ENCODE data around the gene MOB3C. TPM values are rescaled to one million over a fixed set of nuclear protein-coding genes. Genes with fewer than 3 reads are reported as not detected.

The MOB3C gene
- total RNA-seq, 2 experiments from 2014 or later: 2.7 to 3.8 TPM

DNA sequence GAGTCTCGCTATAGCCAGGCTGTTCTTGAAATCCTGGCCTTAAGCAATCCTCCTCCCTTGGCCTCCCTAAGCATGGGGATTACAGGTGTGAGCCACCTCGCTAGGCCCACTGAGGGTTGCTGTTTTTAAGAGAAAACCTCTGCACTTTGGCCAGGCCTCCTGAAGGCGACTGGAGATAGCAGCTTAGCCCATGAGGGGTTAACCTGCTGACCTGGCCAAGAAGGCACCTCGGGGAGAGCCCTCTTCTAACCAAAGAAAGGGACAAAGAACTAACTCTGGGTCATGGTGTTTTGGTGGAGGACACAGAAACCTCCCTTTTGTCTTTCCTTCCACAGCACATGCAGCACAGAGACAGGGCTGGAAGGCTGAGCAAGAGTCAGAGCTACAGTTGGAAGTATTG is 47.5 kb downstream of the MOB3C start:
- Histone ChIP-seq H3K4me1 (ENCODE audit: insufficient read depth, low read length, poor library complexity, severe bottlenecking) (no peaks in the 10 kb centered on the region), H3K36me3 (ENCODE audit: insufficient read depth, low read length) (no peaks in the 10 kb centered on the region), H3K9me3 (ENCODE audit: low read length) (no peaks in the 10 kb centered on the region), H2AFZ (ENCODE audit: low read length) (no peak overlapping the region), H4K20me1 (ENCODE audit: insufficient read depth, low read length) (no peaks in the 10 kb centered on the region), H3K79me2 (ENCODE audit: insufficient read depth, low read depth, low read length) (no peaks in the 10 kb centered on the region), H3K9me2 (ENCODE audit: insufficient read depth, low read length) (no peaks in the 10 kb centered on the region), H3K27ac (ENCODE audit: low read depth, low read length, poor library complexity, severe bottlenecking) (no peak overlapping the region), H3K4me3 (ENCODE audit: low read depth, low read length, poor library complexity, severe bottlenecking) (no peak overlapping the region), H3K4me2 (ENCODE audit: low read length) (no peak overlapping the region)
- ChIA-PET CTCF (ENCODE audit: unreplicated experiment) (no interaction called here), POLR2A (interaction anchor here (0.6 kb wide), 2 partner anchors 89 to 1830 kb away, joined by 3 read pairs; partner anchors contain the start of gene KIF2C)
- no peak for DNase-seq (ENCODE audit: low spot score)
- intact Hi-C loops (cut with micrococcal nuclease; ENCODE audit: unreplicated experiment): no loop called here
- TF ChIP-seq EZH2phosphoT487 (IDR thresholded peaks at IDR 0.05; ENCODE audit: borderline replicate concordance, low read depth, low read length): no peak
- TF ChIP-seq, protein P1, sequence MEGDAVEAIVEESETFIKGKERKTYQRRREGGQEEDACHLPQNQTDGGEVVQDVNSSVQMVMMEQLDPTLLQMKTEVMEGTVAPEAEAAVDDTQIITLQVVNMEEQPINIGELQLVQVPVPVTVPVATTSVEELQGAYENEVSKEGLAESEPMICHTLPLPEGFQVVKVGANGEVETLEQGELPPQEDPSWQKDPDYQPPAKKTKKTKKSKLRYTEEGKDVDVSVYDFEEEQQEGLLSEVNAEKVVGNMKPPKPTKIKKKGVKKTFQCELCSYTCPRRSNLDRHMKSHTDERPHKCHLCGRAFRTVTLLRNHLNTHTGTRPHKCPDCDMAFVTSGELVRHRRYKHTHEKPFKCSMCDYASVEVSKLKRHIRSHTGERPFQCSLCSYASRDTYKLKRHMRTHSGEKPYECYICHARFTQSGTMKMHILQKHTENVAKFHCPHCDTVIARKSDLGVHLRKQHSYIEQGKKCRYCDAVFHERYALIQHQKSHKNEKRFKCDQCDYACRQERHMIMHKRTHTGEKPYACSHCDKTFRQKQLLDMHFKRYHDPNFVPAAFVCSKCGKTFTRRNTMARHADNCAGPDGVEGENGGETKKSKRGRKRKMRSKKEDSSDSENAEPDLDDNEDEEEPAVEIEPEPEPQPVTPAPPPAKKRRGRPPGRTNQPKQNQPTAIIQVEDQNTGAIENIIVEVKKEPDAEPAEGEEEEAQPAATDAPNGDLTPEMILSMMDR (conservative IDR thresholded peaks at IDR 0.05; ENCODE audit: low read length): no peak
- BruUV-seq (replicated peaks): no TSS peak

DNA sequence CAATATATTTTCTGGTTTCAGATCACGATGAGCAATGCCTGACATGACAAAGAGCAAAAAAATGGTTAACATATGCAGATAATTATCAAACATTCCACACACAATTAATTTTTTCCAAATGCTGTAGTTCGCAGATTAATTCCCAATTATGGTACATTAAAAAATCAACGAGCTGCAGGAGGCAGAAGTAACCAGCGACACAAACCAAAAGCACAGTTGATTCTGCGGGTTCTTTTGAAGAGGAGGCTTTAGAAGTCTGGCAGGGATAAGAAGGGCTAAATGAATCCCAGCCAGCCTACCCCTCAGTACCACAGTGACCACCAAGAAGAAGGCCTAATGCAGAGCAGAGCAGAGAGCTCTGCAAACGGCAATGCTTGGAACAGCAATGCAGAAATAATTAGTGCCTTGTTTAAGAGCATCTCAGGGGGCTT is 48.1 kb downstream of the MOB3C start:
- TF ChIP-seq, protein P1 (conservative IDR thresholded peaks at IDR 0.05; ENCODE audit: low read length): no peak
- TF ChIP-seq EZH2phosphoT487 (IDR thresholded peaks at IDR 0.05; ENCODE audit: borderline replicate concordance, low read depth, low read length): no peak
- H3K4me2 ChIP-seq (ENCODE audit: low read length): no peak overlapping the region
- no peaks in the 10 kb centered on the region for H3K9me3 ChIP-seq (ENCODE audit: low read length)
- no peaks in the 10 kb centered on the region for H3K9me2 ChIP-seq (ENCODE audit: insufficient read depth, low read length)
- intact Hi-C loops (cut with micrococcal nuclease; ENCODE audit: unreplicated experiment): no loop called here
- BruUV-seq (replicated peaks): no TSS peak
- no peaks in the 10 kb centered on the region for H3K4me1 ChIP-seq (ENCODE audit: insufficient read depth, low read length, poor library complexity, severe bottlenecking)
- ChIA-PET POLR2A (interaction anchor here (0.6 kb wide), 2 partner anchors 90 to 1829 kb away, joined by 3 read pairs; partner anchors contain the start of gene KIF2C), CTCF (ENCODE audit: unreplicated experiment) (no interaction called here)
- no peak overlapping the region for H3K27ac ChIP-seq (ENCODE audit: low read depth, low read length, poor library complexity, severe bottlenecking)
- no peak overlapping the region for H2AFZ ChIP-seq (ENCODE audit: low read length)
- no peaks in the 10 kb centered on the region for H3K36me3 ChIP-seq (ENCODE audit: insufficient read depth, low read length)
- H3K79me2 ChIP-seq (ENCODE audit: insufficient read depth, low read depth, low read length): no peaks in the 10 kb centered on the region
- H4K20me1 ChIP-seq (ENCODE audit: insufficient read depth, low read length): no peaks in the 10 kb centered on the region
- DNase-seq (ENCODE audit: low spot score): no peak
- H3K4me3 ChIP-seq (ENCODE audit: low read depth, low read length, poor library complexity, severe bottlenecking): no peak overlapping the region

DNA sequence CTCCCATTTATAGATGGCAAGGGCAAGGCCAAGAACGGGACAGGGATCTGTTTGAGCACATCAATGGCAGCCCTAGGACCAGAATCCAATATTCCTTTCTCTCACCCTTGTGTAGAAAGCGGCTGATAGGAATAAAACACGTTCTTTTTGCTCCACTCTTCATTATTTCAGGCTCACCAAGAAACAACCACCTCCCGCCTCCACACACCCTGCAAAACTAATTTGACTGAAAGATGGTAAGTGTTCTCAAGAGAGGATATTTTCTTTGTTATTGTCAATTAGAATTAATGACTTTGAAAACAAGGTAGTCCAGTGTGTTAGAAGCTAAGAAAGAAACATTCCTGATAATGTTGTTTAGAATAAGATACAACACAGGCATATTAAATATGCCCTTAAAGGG is 53.3 kb downstream of the MOB3C start:
- TF ChIP-seq EZH2phosphoT487 (IDR thresholded peaks at IDR 0.05; ENCODE audit: borderline replicate concordance, low read depth, low read length): no peak
- TF ChIP-seq, protein P1 (conservative IDR thresholded peaks at IDR 0.05; ENCODE audit: low read length): no peak
- no peak overlapping the region for H2AFZ ChIP-seq (ENCODE audit: low read length)
- no peak overlapping the region for H3K4me3 ChIP-seq (ENCODE audit: low read depth, low read length, poor library complexity, severe bottlenecking)
- no peak overlapping the region for H3K27ac ChIP-seq (ENCODE audit: low read depth, low read length, poor library complexity, severe bottlenecking)
- DNase-seq (ENCODE audit: low spot score): no peak
- ChIA-PET POLR2A (no interaction called here), CTCF (ENCODE audit: unreplicated experiment) (no interaction called here)
- no TSS peak for BruUV-seq (replicated peaks)
- H3K9me3 ChIP-seq (ENCODE audit: low read length): no peaks in the 10 kb centered on the region
- H3K4me2 ChIP-seq (ENCODE audit: low read length): no peak overlapping the region
- intact Hi-C loops (cut with micrococcal nuclease; ENCODE audit: unreplicated experiment): no loop called here
- no peaks in the 10 kb centered on the region for H3K4me1 ChIP-seq (ENCODE audit: insufficient read depth, low read length, poor library complexity, severe bottlenecking)
- H3K79me2 ChIP-seq (ENCODE audit: insufficient read depth, low read depth, low read length): no peaks in the 10 kb centered on the region
- H3K36me3 ChIP-seq (ENCODE audit: insufficient read depth, low read length): no peaks in the 10 kb centered on the region
- H4K20me1 ChIP-seq (ENCODE audit: insufficient read depth, low read length): no peaks in the 10 kb centered on the region
- no peaks in the 10 kb centered on the region for H3K9me2 ChIP-seq (ENCODE audit: insufficient read depth, low read length)

Data from OCI-LY7 (cell line).